Measurements from ENCODE around the gene ANKRD6. TPM values are rescaled to one million over a fixed set of nuclear protein-coding genes. Genes with fewer than 3 reads are reported as not detected.

Gene ANKRD6
- total RNA-seq, 1 experiment from 2014 or later = 5.6 TPM

GRCh38 chr6:89518352-89519055 lies 85.6 kb downstream of the ANKRD6 start:
- CTCF ChIA-PET = no interaction called here
- TF ChIP-seq EZH2 (IDR thresholded peaks at IDR 0.05; ENCODE audit: low read length, unreplicated experiment) (no peak), EZH2phosphoT487 (IDR thresholded peaks at IDR 0.05; ENCODE audit: borderline replicate concordance, low read length) (no peak), CTCF (conservative IDR thresholded peaks at IDR 0.05; ENCODE audit: low read depth, low read length) (no peak)

GRCh38 chr6:89520736-89521135 lies 87.8 kb downstream of the ANKRD6 start:
- H3K36me3 ChIP-seq (ENCODE audit: low read depth, low read length) = no peaks in the 10 kb centered on the region
- H4K20me1 ChIP-seq (ENCODE audit: low read length) = no peaks in the 10 kb centered on the region
- ATAC-seq (no peak), DNase-seq (no peak)
- no TSS peak for BruUV-seq (replicated peaks)
- no peak overlapping the region for H3K27ac ChIP-seq (ENCODE audit: low read length)
- no peaks in the 10 kb centered on the region for H3K79me2 ChIP-seq (ENCODE audit: low read length)
- H3K9me2 ChIP-seq (replicated peaks; ENCODE audit: low read length) = no peaks in the 10 kb centered on the region
- no peak overlapping the region for H3K4me3 ChIP-seq (ENCODE audit: low read length)
- no peak overlapping the region for H2AFZ ChIP-seq (ENCODE audit: low read length)
- H3K9me3 ChIP-seq (ENCODE audit: low read length) = no peaks in the 10 kb centered on the region
- H3K4me1 ChIP-seq (ENCODE audit: insufficient read depth, low read length) = no peaks in the 10 kb centered on the region
- TF ChIP-seq EZH2phosphoT487 (IDR thresholded peaks at IDR 0.05; ENCODE audit: borderline replicate concordance, low read length) = no peak
- TF ChIP-seq CTCF (conservative IDR thresholded peaks at IDR 0.05; ENCODE audit: low read depth, low read length) = no peak
- no peak for TF ChIP-seq EZH2 (IDR thresholded peaks at IDR 0.05; ENCODE audit: low read length, unreplicated experiment)
- H3K27me3 ChIP-seq (ENCODE audit: low read length) = no peaks in the 10 kb centered on the region
- POLR2A ChIA-PET (ENCODE audit: unreplicated experiment) = no interaction called here
- H3F3A ChIP-seq (ENCODE audit: low read length, unreplicated experiment) = no peaks in the 10 kb centered on the region
- no peak overlapping the region for H3K9ac ChIP-seq (ENCODE audit: low read length)
- CTCF ChIA-PET = no interaction called here
- no peak overlapping the region for H3K4me2 ChIP-seq (ENCODE audit: low read length)
- intact Hi-C loops (cut with micrococcal nuclease) = no loop called here

More at GRCh38 chr6:89518352-89519055, 85.6 kb downstream of the ANKRD6 start:
- BruUV-seq (replicated peaks) = no TSS peak
- Histone ChIP-seq H3K4me2 (ENCODE audit: low read length) (no peak overlapping the region), H3K4me3 (ENCODE audit: low read length) (no peak overlapping the region), H3F3A (ENCODE audit: low read length, unreplicated experiment) (no peaks in the 10 kb centered on the region), H3K27me3 (ENCODE audit: low read length) (no peaks in the 10 kb centered on the region), H3K9me3 (ENCODE audit: low read length) (no peaks in the 10 kb centered on the region), H3K79me2 (ENCODE audit: low read length) (no peaks in the 10 kb centered on the region), H4K20me1 (ENCODE audit: low read length) (no peaks in the 10 kb centered on the region), H3K36me3 (ENCODE audit: low read depth, low read length) (no peaks in the 10 kb centered on the region), H2AFZ (ENCODE audit: low read length) (no peak overlapping the region), H3K9ac (ENCODE audit: low read length) (no peak overlapping the region), H3K4me1 (ENCODE audit: insufficient read depth, low read length) (no peaks in the 10 kb centered on the region), H3K9me2 (replicated peaks; ENCODE audit: low read length) (no peaks in the 10 kb centered on the region), H3K27ac (ENCODE audit: low read length) (no peak overlapping the region)
- intact Hi-C loops (cut with micrococcal nuclease) = no loop called here
- no peak for DNase-seq
- ATAC-seq = no peak
- POLR2A ChIA-PET (ENCODE audit: unreplicated experiment) = no interaction called here

- no TSS peak for BruUV-seq (replicated peaks)
Measured at GRCh38 chr6:89522778-89523177, 89.8 kb downstream of the ANKRD6 start.

More at GRCh38 chr6:89522778-89523177, 89.8 kb downstream of the ANKRD6 start:
- Histone ChIP-seq H4K20me1 (ENCODE audit: low read length) (no peaks in the 10 kb centered on the region), H3K36me3 (ENCODE audit: low read depth, low read length) (no peaks in the 10 kb centered on the region), H3K27ac (ENCODE audit: low read length) (no peak overlapping the region), H3K79me2 (ENCODE audit: low read length) (no peaks in the 10 kb centered on the region), H2AFZ (ENCODE audit: low read length) (no peak overlapping the region), H3F3A (ENCODE audit: low read length, unreplicated experiment) (no peaks in the 10 kb centered on the region), H3K9me2 (replicated peaks; ENCODE audit: low read length) (no peaks in the 10 kb centered on the region), H3K9ac (ENCODE audit: low read length) (no peak overlapping the region), H3K9me3 (ENCODE audit: low read length) (no peaks in the 10 kb centered on the region), H3K4me2 (ENCODE audit: low read length) (no peak overlapping the region), H3K27me3 (ENCODE audit: low read length) (no peaks in the 10 kb centered on the region), H3K4me1 (ENCODE audit: insufficient read depth, low read length) (no peaks in the 10 kb centered on the region), H3K4me3 (ENCODE audit: low read length) (no peak overlapping the region)
- POLR2A ChIA-PET (ENCODE audit: unreplicated experiment) = no interaction called here
- ATAC-seq (no peak), DNase-seq (no peak)
- intact Hi-C loops (cut with micrococcal nuclease) = no loop called here
- TF ChIP-seq EZH2phosphoT487 (IDR thresholded peaks at IDR 0.05; ENCODE audit: borderline replicate concordance, low read length) = no peak
- no peak for TF ChIP-seq CTCF (conservative IDR thresholded peaks at IDR 0.05; ENCODE audit: low read depth, low read length)
- TF ChIP-seq EZH2 (IDR thresholded peaks at IDR 0.05; ENCODE audit: low read length, unreplicated experiment) = no peak
- CTCF ChIA-PET = no interaction called here

All from PC-3 (cell line).